T-cell (primary cell): ENCODE data around the gene LRRC32. TPM values are rescaled to one million over a fixed set of nuclear protein-coding genes. Genes with fewer than 3 reads are reported as not detected.
"Not testable (repeated sequence)": the region's sequence is repeated elsewhere in the genome, so short reads cannot be mapped to it uniquely, and the experiment has no call there.

Experiments
- ATAC-seq, 4 experiments: fragments of 200-7000 bp in 3 of 4; fragments of 150-1000 bp in 1 of 4; cut with Tn5 transposase; replicated peaks in 1 of 4; 1 replicate in 3 of 4; 2 replicates in 1 of 4; pipeline ENCODE4 v1.10.0; 2021; ENCODE audit warnings: moderate library complexity in 3 of 4, mild to moderate bottlenecking in 2 of 4, moderate number of reproducible peaks in 1 of 4
- CTCF ChIA-PET, 2 donors: fragments of 300-600 bp; sonication (Branson Sonifier 250); formaldehyde crosslinking; loops; one replicate each; lab custom pipeline; 2022; ENCODE audit warnings: antibody characterized with exemption in 2 of 2; lab: Charles Lee
- POLR2A ChIA-PET, 2 donors: fragments of 300-600 bp; sonication (Branson Sonifier 250); formaldehyde crosslinking; loops; one replicate each; lab custom pipeline; 2022; ENCODE audit warnings: antibody characterized with exemption in 2 of 2; lab: Charles Lee
- DNase-seq, 35 experiments: peaks; one replicate each; pipeline versions ENCODE4 v3.0.0 to v3.0.0-alpha.2; 2013 to 2023
- H3K27ac ChIP-seq: one replicate; pipeline ENCODE4 v1.5.1; 2013; ENCODE audit warnings: low read length
- H3K27me3 ChIP-seq, 2 experiments: replicated peaks in 1 of 2; 1 replicate in 1 of 2; 2 replicates in 1 of 2; pipeline versions ENCODE4 v1.6.1 to v1.7.0; 2013; ENCODE audit warnings: low read length in 1 of 2, mixed read lengths in 1 of 2; ENCODE audit not compliant: control insufficient read depth in 2 of 2, insufficient read depth in 2 of 2; ENCODE audit errors: extremely low read depth in 1 of 2
- H3K36me3 ChIP-seq, 2 donors: 1 replicate in 1 of 2; 2 replicates in 1 of 2; pipeline versions ENCODE4 v1.6.1 to v1.7.0; 2013; ENCODE audit warnings: low read length in 1 of 2; ENCODE audit not compliant: control insufficient read depth in 2 of 2, insufficient read depth in 1 of 2; ENCODE audit errors: extremely low read depth in 1 of 2
- H3K4me1 ChIP-seq, 2 experiments: 1 replicate in 1 of 2; 2 replicates in 1 of 2; pipeline versions ENCODE4 v1.6.1 to v1.7.0; 2013; ENCODE audit warnings: low read length in 2 of 2, mixed read lengths in 1 of 2; ENCODE audit not compliant: insufficient read depth in 2 of 2, control insufficient read depth in 1 of 2; ENCODE audit errors: extremely low read depth in 1 of 2
- H3K4me3 ChIP-seq, 2 donors: 1 replicate in 1 of 2; 2 replicates in 1 of 2; pipeline versions ENCODE4 v1.5.1 to v1.7.0; 2013; ENCODE audit warnings: mild to moderate bottlenecking in 2 of 2, low read length in 1 of 2, moderate library complexity in 1 of 2; ENCODE audit not compliant: control insufficient read depth in 1 of 2; ENCODE audit errors: extremely low read depth in 1 of 2
- H3K9me3 ChIP-seq: 2 replicates; pipeline ENCODE4 v1.7.0; 2013
- H3K27ac Mint-ChIP-seq, 2 donors: one replicate each; pipeline ENCODE4 v1.8.0; 2020 to 2021; ENCODE audit warnings: mild to moderate bottlenecking in 2 of 2, mixed read lengths in 2 of 2
- H3K27me3 Mint-ChIP-seq, 2 donors: one replicate each; pipeline ENCODE4 v1.8.0; 2021 to 2022; ENCODE audit warnings: mixed read lengths in 2 of 2
- H3K36me3 Mint-ChIP-seq: one replicate; pipeline ENCODE4 v1.8.0; 2021; ENCODE audit warnings: mixed read lengths
- H3K4me1 Mint-ChIP-seq, 3 donors: one replicate each; pipeline ENCODE4 v1.8.0; 2020 to 2022; ENCODE audit warnings: mixed read lengths in 3 of 3, mild to moderate bottlenecking in 1 of 3
- H3K4me3 Mint-ChIP-seq, 3 donors: one replicate each; pipeline ENCODE4 v1.8.0; 2020 to 2022; ENCODE audit warnings: mild to moderate bottlenecking in 3 of 3, mixed read lengths in 3 of 3, moderate library complexity in 3 of 3
- H3K9me3 Mint-ChIP-seq, 3 donors: one replicate each; pipeline ENCODE4 v1.8.0; 2020 to 2022; ENCODE audit warnings: mixed read lengths in 3 of 3
- WGBS: methylation state at CpG from one replicate; pipeline ENCODE4 v1.1.5; 2013; ENCODE audit warnings: missing lambda C conversion rate; ENCODE audit not compliant: insufficient coverage; 5-methylcytosine and 5-hydroxymethylcytosine counted together
- total RNA-seq, 35 experiments: library from RNA in 6 of 35; stranded (reverse) in 6 of 35; fragments of 120-200 nt in 1 of 35; gene quantifications; one replicate each; pipeline versions ENCODE4 v1.2.1 to v1.2.4 and lab custom pipeline; 2013 to 2026

LRRC32 gene
- total RNA-seq, 5 donors from 2014 or later (not counting 1 experiment from before 2014, with no cell fraction given), result 0.77 to 3.6 (median 2.2) TPM

GRCh38 chr11:76649011-76649410 is 21.5 kb downstream of the LRRC32 start:
- H3K36me3 Mint-ChIP-seq, result no peaks in the 10 kb centered on the region
- Histone ChIP-seq H3K27ac (no peak overlapping the region), H3K9me3 (no peaks in the 10 kb centered on the region), H3K27me3 (peaks cover 0 to 13% of the 10 kb centered on the region in 2 experiments), H3K4me1 (no peaks in the 10 kb centered on the region), H3K4me3 (no peak overlapping the region), H3K36me3 (no peaks in the 10 kb centered on the region)
- POLR2A ChIA-PET, result no interaction called here
- peaks cover 16 to 27% of the 10 kb centered on the region in 2 donors for H3K27me3 Mint-ChIP-seq
- CTCF ChIA-PET, result no interaction called here
- H3K4me1 Mint-ChIP-seq, result no peaks in the 10 kb centered on the region
- H3K27ac Mint-ChIP-seq, result no peak overlapping the region
- H3K9me3 Mint-ChIP-seq, result peaks cover 5 to 14% (median 11%) of the 10 kb centered on the region in 3 donors
- ATAC-seq (no peak), DNase-seq (no peak)
- H3K4me3 Mint-ChIP-seq, result no peak overlapping the region
- no CpG with 5 or more reads among the region's 6 CpGs for WGBS

GRCh38 chr11:76648061-76648460 is 22.5 kb downstream of the LRRC32 start:
- Histone ChIP-seq H3K27me3 (peaks cover 0 to 11% of the 10 kb centered on the region in 2 experiments), H3K36me3 (no peaks in the 10 kb centered on the region), H3K9me3 (no peaks in the 10 kb centered on the region), H3K4me3 (no peak overlapping the region), H3K4me1 (no peaks in the 10 kb centered on the region), H3K27ac (no peak overlapping the region)
- Mint-ChIP-seq H3K27me3 (peaks cover 15 to 27% of the 10 kb centered on the region in 2 donors), H3K9me3 (peaks cover 5 to 14% (median 11%) of the 10 kb centered on the region in 3 donors), H3K36me3 (no peaks in the 10 kb centered on the region), H3K4me3 (no peak overlapping the region), H3K4me1 (no peaks in the 10 kb centered on the region), H3K27ac (no peak overlapping the region)
- DNase-seq, result no peak
- no peak for ATAC-seq
- ChIA-PET CTCF (no interaction called here), POLR2A (no interaction called here)

- Mint-ChIP-seq H3K4me1 (peaks cover 0 to 2% (median 0%) of the 10 kb centered on the region in 3 donors), H3K27ac (no peak overlapping the region), H3K9me3 (peaks cover 5 to 14% (median 11%) of the 10 kb centered on the region in 3 donors), H3K36me3 (no peaks in the 10 kb centered on the region), H3K27me3 (peaks cover 17 to 34% of the 10 kb centered on the region in 2 donors), H3K4me3 (no peak overlapping the region)
- no peak overlapping the region for H3K4me3 ChIP-seq
- no peak for ATAC-seq
- H3K36me3 ChIP-seq, result no peaks in the 10 kb centered on the region
- H3K4me1 ChIP-seq, result peaks cover 0 to 2% of the 10 kb centered on the region in 2 experiments
- no peak for DNase-seq
- CTCF ChIA-PET, result no interaction called here
- H3K27ac ChIP-seq, result no peak overlapping the region
- H3K9me3 ChIP-seq, result no peaks in the 10 kb centered on the region
- peaks cover 0 to 15% of the 10 kb centered on the region in 2 experiments for H3K27me3 ChIP-seq
- POLR2A ChIA-PET, result no interaction called here
- WGBS, result 40% methylated on average over 1 of the region's 4 CpGs
Measured at GRCh38 chr11:76646882-76647534, 23.5 kb downstream of the LRRC32 start.

- no CpG with 5 or more reads among the region's 5 CpGs for WGBS
- H3K4me3 Mint-ChIP-seq, result no peak overlapping the region
- Histone ChIP-seq H3K36me3 (no peaks in the 10 kb centered on the region), H3K27me3 (peaks cover 0 to 34% of the 10 kb centered on the region in 2 experiments), H3K4me3 (no peak overlapping the region), H3K4me1 (peaks cover 0 to 2% of the 10 kb centered on the region in 2 experiments), H3K27ac (no peak overlapping the region), H3K9me3 (no peaks in the 10 kb centered on the region)
- POLR2A ChIA-PET, result no interaction called here
- peaks cover 24 to 39% of the 10 kb centered on the region in 2 donors for H3K27me3 Mint-ChIP-seq
- no peak for ATAC-seq
- H3K9me3 Mint-ChIP-seq, result peaks cover 5 to 14% (median 11%) of the 10 kb centered on the region in 3 donors
- CTCF ChIA-PET, result no interaction called here
- H3K4me1 Mint-ChIP-seq, result peaks cover 0 to 7% (median 0%) of the 10 kb centered on the region in 3 donors
- no peak for DNase-seq
- no peak overlapping the region for H3K27ac Mint-ChIP-seq
- H3K36me3 Mint-ChIP-seq, result no peaks in the 10 kb centered on the region
Measured at GRCh38 chr11:76644591-76644990, 26.0 kb downstream of the LRRC32 start.

- H3K9me3 ChIP-seq, CTCF ChIA-PET, H3K4me3 Mint-ChIP-seq, H3K4me3 ChIP-seq, H3K4me1 Mint-ChIP-seq, H3K36me3 Mint-ChIP-seq, H3K27ac Mint-ChIP-seq, H3K4me1 ChIP-seq, POLR2A ChIA-PET, H3K36me3 ChIP-seq, ATAC-seq, H3K27ac ChIP-seq, DNase-seq: not testable (repeated sequence)
- no CpG with 5 or more reads among the region's 3 CpGs for WGBS
- peaks cover 0 to 43% of the 10 kb centered on the region in 2 experiments for H3K27me3 ChIP-seq
- Mint-ChIP-seq H3K9me3 (peaks cover 5 to 14% (median 11%) of the 10 kb centered on the region in 3 donors), H3K27me3 (peaks cover 21 to 45% of the 10 kb centered on the region in 2 donors)
Measured at GRCh38 chr11:76643711-76644110, 26.8 kb downstream of the LRRC32 start.

- Mint-ChIP-seq H3K27ac (no peak overlapping the region), H3K36me3 (no peaks in the 10 kb centered on the region), H3K9me3 (peaks cover 5 to 11% (median 11%) of the 10 kb centered on the region in 3 donors), H3K4me1 (peaks cover 0 to 11% (median 0%) of the 10 kb centered on the region in 3 donors), H3K27me3 (peaks cover 24 to 50% of the 10 kb centered on the region in 2 donors), H3K4me3 (no peak overlapping the region)
- CTCF ChIA-PET, result no interaction called here
- H3K36me3 ChIP-seq, result no peaks in the 10 kb centered on the region
- peak in 1 of 4 experiments; percentile 74 for ATAC-seq
- 61% methylated on average over 2 of the region's 8 CpGs for WGBS
- no peaks in the 10 kb centered on the region for H3K9me3 ChIP-seq
- no peak overlapping the region for H3K4me3 ChIP-seq
- POLR2A ChIA-PET, result no interaction called here
- H3K4me1 ChIP-seq, result peaks cover 0 to 2% of the 10 kb centered on the region in 2 experiments
- DNase-seq, result peak in 2 of 35 experiments; percentile 37
- H3K27ac ChIP-seq, result no peak overlapping the region
- peaks cover 0 to 44% of the 10 kb centered on the region in 2 experiments for H3K27me3 ChIP-seq
Measured at GRCh38 chr11:76642341-76642740, 28.2 kb downstream of the LRRC32 start.
